Colonic mucosa (tissue), 4 donors: Measurements from ENCODE around the gene CAMK1G. TPM values are rescaled to one million over a fixed set of nuclear protein-coding genes. Genes with fewer than 3 reads are reported as not detected.

Experiments used
- DNase-seq: peaks from one replicate; pipeline ENCODE4 v3.0.0-alpha.2; 2020
- H3K27ac ChIP-seq: fragments of 200-600 bp; one replicate; pipeline ENCODE4 v1.8.0; 2021
- H3K27me3 ChIP-seq: fragments of 200-600 bp; one replicate; pipeline ENCODE4 v1.8.0; 2021
- H3K36me3 ChIP-seq: fragments of 200-600 bp; one replicate; pipeline ENCODE4 v1.8.0; 2021
- H3K4me1 ChIP-seq: fragments of 200-600 bp; one replicate; pipeline ENCODE4 v1.8.0; 2021; ENCODE audit warnings: mild to moderate bottlenecking
- H3K4me3 ChIP-seq: fragments of 200-600 bp; one replicate; pipeline ENCODE4 v1.8.0; 2021
- H3K9ac ChIP-seq, 2 donors: one replicate each; pipeline ENCODE4 v1.7.0; 2013; ENCODE audit warnings: control low read depth in 2 of 2, low read depth in 2 of 2, low read length in 2 of 2
- H3K9me3 ChIP-seq: fragments of 200-600 bp; one replicate; pipeline ENCODE4 v1.8.0; 2021
- intact Hi-C: fragments of 100-400 bp; cut with DNase I; formaldehyde crosslinking; loops from one replicate; pipeline ENCODE4 v1.14.1; 2022
- total RNA-seq, 2 donors: library from RNA; stranded (reverse); fragmentation: NEBNext Ultra II Directional in 1 of 2; extraction: Animal tissue kit (Norgen Biotek cat#: 25700) in 1 of 2; gene quantifications; one replicate each; pipeline ENCODE4 v1.2.1, GENCODE V29; 2021
- TF ChIP-seq, protein P1 (sequence below): fragments of 200-600 bp; IDR thresholded peaks from one replicate; pipeline ENCODE4 v1.8.0; 2022; ENCODE audit warnings: antibody characterized with exemption, mild to moderate bottlenecking
- donor health status: healthy.
- donor health status: DM: no; HTN: no; CAD: no.
- donor health status: DM: no; HTN: no; CAD: no.

CAMK1G gene
- under 1 TPM in 1 of 2 donors, not detected in 1; 0.21 TPM for total RNA-seq

DNA sequence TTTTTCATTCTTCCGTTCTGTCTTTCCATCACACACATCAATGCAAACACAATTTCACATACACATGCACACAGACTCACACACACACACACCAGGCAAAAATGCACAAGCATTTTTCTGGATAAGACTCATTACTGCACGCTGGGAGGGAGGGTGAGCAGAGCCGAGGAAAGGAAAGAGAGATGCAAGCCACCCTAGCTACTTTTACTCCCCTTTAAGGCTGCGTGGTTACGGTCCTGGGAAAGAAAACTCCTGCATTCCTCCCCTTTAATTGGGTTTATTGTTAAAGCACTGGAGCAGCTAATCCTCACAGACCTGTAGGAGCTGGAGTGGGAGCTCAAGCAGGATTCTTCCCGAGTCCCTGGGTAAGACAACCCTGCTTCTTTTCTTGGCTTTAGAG is at the start of gene CAMK1G:
TSS of gene CAMK1G (plus strand) at position 307 of the 400 bp plus-strand sequence. CDS start 11,270 bp downstream, outside the sequence.
- TF ChIP-seq, protein P1, sequence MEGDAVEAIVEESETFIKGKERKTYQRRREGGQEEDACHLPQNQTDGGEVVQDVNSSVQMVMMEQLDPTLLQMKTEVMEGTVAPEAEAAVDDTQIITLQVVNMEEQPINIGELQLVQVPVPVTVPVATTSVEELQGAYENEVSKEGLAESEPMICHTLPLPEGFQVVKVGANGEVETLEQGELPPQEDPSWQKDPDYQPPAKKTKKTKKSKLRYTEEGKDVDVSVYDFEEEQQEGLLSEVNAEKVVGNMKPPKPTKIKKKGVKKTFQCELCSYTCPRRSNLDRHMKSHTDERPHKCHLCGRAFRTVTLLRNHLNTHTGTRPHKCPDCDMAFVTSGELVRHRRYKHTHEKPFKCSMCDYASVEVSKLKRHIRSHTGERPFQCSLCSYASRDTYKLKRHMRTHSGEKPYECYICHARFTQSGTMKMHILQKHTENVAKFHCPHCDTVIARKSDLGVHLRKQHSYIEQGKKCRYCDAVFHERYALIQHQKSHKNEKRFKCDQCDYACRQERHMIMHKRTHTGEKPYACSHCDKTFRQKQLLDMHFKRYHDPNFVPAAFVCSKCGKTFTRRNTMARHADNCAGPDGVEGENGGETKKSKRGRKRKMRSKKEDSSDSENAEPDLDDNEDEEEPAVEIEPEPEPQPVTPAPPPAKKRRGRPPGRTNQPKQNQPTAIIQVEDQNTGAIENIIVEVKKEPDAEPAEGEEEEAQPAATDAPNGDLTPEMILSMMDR: no peak
- H3K4me1 ChIP-seq: no peaks in the 10 kb centered on the region
- no peak for DNase-seq
- H3K36me3 ChIP-seq: no peaks in the 10 kb centered on the region
- peaks cover 11% of the 10 kb centered on the region for H3K27me3 ChIP-seq
- no peaks in the 10 kb centered on the region for H3K9me3 ChIP-seq
- H3K9ac ChIP-seq: no peak within 1 kb of the TSS
- no peak within 1 kb of the TSS for H3K27ac ChIP-seq
- intact Hi-C loops: no loop called here
- no peak within 1 kb of the TSS for H3K4me3 ChIP-seq

DNA sequence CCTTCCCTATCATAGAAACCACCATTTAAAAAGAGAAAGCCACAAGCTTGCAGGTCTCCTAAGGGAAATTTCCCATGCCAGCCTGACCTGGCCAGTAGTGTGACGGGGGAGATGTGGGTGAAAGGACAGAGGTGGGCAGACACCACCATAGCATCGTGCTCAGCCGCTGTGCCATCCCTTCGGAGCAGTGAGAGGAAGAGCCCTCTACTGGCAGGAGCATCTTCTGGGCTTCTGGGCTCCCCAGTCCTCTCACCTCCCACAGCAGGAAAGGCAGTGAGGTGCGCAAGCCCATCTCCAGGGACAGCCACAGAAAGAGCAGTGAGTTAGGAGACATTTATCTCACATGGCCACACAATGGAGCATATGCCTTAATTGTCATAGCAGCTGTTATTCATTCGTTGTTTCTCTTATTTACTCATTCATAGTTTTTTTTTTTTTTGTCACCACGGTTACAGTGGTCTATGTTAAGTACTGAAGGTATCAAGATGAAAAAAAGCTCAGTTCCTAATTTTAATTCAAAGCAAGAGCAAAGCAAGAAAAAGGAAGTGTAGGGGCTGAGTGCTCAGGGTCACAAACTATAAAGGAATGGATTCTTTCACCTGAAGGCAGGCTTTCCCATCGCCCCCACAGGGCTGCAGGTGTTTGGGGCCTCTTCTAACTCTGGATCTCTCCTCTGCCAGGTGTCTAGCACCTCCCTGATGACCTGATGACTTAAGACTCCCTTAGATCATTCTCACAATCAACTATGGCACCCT is 48.8 kb upstream of the CAMK1G start:
- H3K9ac ChIP-seq: no peak overlapping the region
- no peaks in the 10 kb centered on the region for H3K9me3 ChIP-seq
- no peaks in the 10 kb centered on the region for H3K4me1 ChIP-seq
- no peaks in the 10 kb centered on the region for H3K36me3 ChIP-seq
- DNase-seq: no peak
- H3K27ac ChIP-seq: no peak overlapping the region
- H3K27me3 ChIP-seq: no peaks in the 10 kb centered on the region
- intact Hi-C loops: no loop called here
- H3K4me3 ChIP-seq: no peak overlapping the region
- TF ChIP-seq, protein P1: no peak

DNA sequence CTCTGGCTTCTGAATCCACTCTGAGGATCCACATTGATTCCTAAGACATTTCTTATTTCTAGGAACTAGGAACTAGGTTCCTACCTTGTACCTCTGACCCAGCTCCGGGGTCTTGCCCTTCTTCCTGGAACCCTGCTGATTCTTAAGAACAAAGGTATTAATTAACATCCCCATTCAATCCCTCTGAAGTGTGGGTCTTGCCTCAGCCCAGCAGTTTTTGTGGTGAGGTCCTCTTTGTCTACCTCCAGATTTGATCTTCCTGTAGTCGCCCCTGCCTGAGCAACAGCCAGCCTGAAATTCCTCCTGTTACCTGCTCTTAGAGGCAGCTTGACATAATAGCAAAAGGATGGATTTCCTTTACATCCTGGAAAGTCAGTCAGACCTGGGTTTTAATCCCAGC is 46.7 kb upstream of the CAMK1G start:
- Histone ChIP-seq H3K4me1 (no peaks in the 10 kb centered on the region), H3K36me3 (no peaks in the 10 kb centered on the region), H3K27me3 (no peaks in the 10 kb centered on the region), H3K9ac (no peak overlapping the region), H3K27ac (no peak overlapping the region), H3K9me3 (no peaks in the 10 kb centered on the region), H3K4me3 (no peak overlapping the region)
- DNase-seq: no peak
- intact Hi-C loops: no loop called here
- TF ChIP-seq, protein P1: no peak

DNA sequence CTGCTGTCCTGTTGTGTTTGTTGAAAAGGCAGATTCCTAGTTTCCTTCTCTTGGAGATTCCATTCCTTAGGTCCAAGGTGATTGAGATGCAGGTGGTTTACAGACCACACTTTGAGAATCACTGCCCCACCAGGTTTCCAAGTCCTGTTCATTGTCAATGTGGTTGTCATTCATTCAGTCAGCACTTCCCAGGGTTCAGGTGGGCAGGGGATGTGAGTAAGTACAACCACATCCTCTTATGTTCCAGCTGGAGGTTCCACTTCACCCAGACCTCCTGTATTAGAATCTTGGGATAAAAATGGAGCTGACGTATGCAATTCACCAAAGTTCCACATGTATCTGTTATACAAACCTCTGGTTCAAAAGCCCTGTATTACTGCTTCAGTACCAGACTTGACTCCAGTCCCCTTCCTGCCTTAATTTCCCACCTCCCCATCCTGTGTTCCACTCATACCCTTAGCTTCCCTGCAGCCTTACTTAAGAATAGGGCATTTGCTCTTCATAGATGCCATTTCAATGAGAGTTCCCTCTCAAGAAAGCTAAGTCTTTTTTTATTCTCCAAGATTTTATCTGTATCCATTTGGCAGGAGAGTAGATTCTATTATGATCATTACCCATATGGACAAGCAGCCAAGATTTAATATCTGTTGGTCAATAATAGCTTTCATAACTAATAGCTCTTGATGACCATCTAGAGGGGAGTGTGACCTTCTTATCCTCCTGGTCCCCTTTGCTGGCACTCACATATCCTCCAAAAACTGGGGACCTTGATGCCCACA is 46.0 kb upstream of the CAMK1G start:
- Histone ChIP-seq H3K4me1 (no peaks in the 10 kb centered on the region), H3K9ac (no peak overlapping the region), H3K4me3 (no peak overlapping the region), H3K27me3 (no peaks in the 10 kb centered on the region), H3K9me3 (no peaks in the 10 kb centered on the region), H3K36me3 (no peaks in the 10 kb centered on the region), H3K27ac (no peak overlapping the region)
- no peak for DNase-seq
- TF ChIP-seq, protein P1: no peak
- intact Hi-C loops: no loop called here

DNA sequence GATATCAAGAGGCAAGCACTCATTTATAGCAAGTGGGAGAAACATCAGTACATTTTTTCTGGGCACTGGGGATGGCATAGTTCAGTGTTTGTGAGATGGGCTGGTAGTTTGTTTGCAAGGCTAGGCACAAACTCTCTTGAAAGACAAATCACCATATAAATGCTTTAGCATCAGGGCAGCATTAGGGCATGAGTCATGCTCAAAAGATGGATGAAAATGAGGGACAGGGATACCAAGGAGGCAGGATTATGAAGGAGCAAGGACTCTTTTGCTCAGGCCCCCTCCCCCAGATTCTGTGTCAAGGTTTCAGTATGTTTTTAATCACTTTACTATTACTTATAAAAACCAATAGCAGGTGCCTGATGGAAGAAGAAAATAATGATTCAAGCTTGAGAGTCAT is 43.9 kb upstream of the CAMK1G start:
- no peaks in the 10 kb centered on the region for H3K4me1 ChIP-seq

More for the DNA sequence above, 43.9 kb upstream of the CAMK1G start:
- Histone ChIP-seq H3K27me3 (no peaks in the 10 kb centered on the region), H3K27ac (no peak overlapping the region), H3K36me3 (no peaks in the 10 kb centered on the region), H3K9me3 (no peaks in the 10 kb centered on the region), H3K4me3 (no peak overlapping the region), H3K9ac (no peak overlapping the region)
- intact Hi-C loops: no loop called here
- TF ChIP-seq, protein P1: no peak
- DNase-seq: no peak
